H1 (cell line): ENCODE data around the gene LITAFD. TPM values are rescaled to one million over a fixed set of nuclear protein-coding genes. Genes with fewer than 3 reads are reported as not detected.

Experiments used
- CTCF ChIA-PET: fragments of 300-600 bp; sonication (Branson Sonifier 250); formaldehyde crosslinking; loops from one replicate; lab custom pipeline; 2021; ENCODE audit not compliant: partially characterized antibody; lab: Charles Lee
- POLR2A ChIA-PET: fragments of 300-600 bp; sonication (Branson Sonifier 250); formaldehyde crosslinking; loops from one replicate; lab custom pipeline; 2021; ENCODE audit warnings: inconsistent platforms; ENCODE audit not compliant: partially characterized antibody; lab: Charles Lee
- DNase-seq, 2 experiments: peaks; one replicate each; pipeline versions ENCODE4 v3.0.0 to v3.0.0-alpha.2; 2010 to 2022; ENCODE audit warnings: low spot score in 2 of 2, low read depth in 1 of 2, mixed read lengths in 1 of 2
- FAIRE-seq: peaks from 2 replicates; lab custom pipeline; 2011; peaks lifted over from hg19 to GRCh38; lab: Jason Lieb, UNC
- H2AFZ ChIP-seq: 2 replicates; pipeline ENCODE4 v1.8.1; 2012; ENCODE audit warnings: low read length, inconsistent platforms
- H2AK5ac ChIP-seq: 2 replicates; pipeline ENCODE4 v1.6.1; 2013; ENCODE audit warnings: low read depth, low read length
- H2BK120ac ChIP-seq: replicated peaks from 2 replicates; pipeline ENCODE3; 2013; ENCODE audit warnings: low read depth, low read length, inconsistent platforms
- H2BK12ac ChIP-seq: 2 replicates; pipeline ENCODE4 v1.6.1; 2013; ENCODE audit warnings: low read depth, low read length
- H2BK15ac ChIP-seq: 2 replicates; pipeline ENCODE4 v1.6.1; 2013; ENCODE audit warnings: low read length
- H2BK20ac ChIP-seq: 2 replicates; pipeline ENCODE4 v1.6.1; 2013; ENCODE audit warnings: low read length
- H2BK5ac ChIP-seq: 2 replicates; pipeline ENCODE4 v1.6.1; 2013; ENCODE audit warnings: low read depth, low read length
- H3K14ac ChIP-seq: 2 replicates; pipeline ENCODE4 v1.6.1; 2013; ENCODE audit warnings: inconsistent platforms; ENCODE audit not compliant: insufficient read length
- H3K18ac ChIP-seq: 2 replicates; pipeline ENCODE4 v1.6.1; 2013; ENCODE audit warnings: low read length; ENCODE audit errors: extremely low read depth
- H3K23ac ChIP-seq: 2 replicates; pipeline ENCODE4 v1.6.1; 2013; ENCODE audit warnings: inconsistent platforms; ENCODE audit not compliant: insufficient read length
- H3K23me2 ChIP-seq: 2 replicates; pipeline ENCODE4 v1.6.1; 2013; ENCODE audit warnings: low read depth, low read length
- H3K27ac ChIP-seq: 2 replicates; pipeline ENCODE4 v1.6.1; 2011; ENCODE audit warnings: low read depth, low read length, inconsistent platforms
- H3K27me3 ChIP-seq, 4 experiments: replicated peaks in 1 of 4; 1 replicate in 1 of 4; 2 replicates in 3 of 4; pipeline versions ENCODE4 v1.6.1 to v1.8.1; 2011 to 2013; ENCODE audit warnings: low read length in 3 of 4, mild to moderate bottlenecking in 3 of 4, inconsistent platforms in 2 of 4, mixed read lengths in 2 of 4, moderate library complexity in 1 of 4; ENCODE audit not compliant: control insufficient read depth in 3 of 4, insufficient read depth in 3 of 4; ENCODE audit errors: extremely low read depth in 1 of 4
- H3K36me3 ChIP-seq, 4 experiments: 2 replicates each; pipeline versions ENCODE4 v1.6.1 to v1.8.1; 2011 to 2013; ENCODE audit warnings: mild to moderate bottlenecking in 4 of 4, low read length in 3 of 4, moderate library complexity in 2 of 4, control low read depth in 1 of 4, inconsistent platforms in 1 of 4; ENCODE audit not compliant: insufficient read depth in 4 of 4, control insufficient read depth in 2 of 4
- H3K4ac ChIP-seq: replicated peaks from 2 replicates; pipeline ENCODE3; 2013; ENCODE audit warnings: low read length, low read depth, mixed read lengths, inconsistent platforms; ENCODE audit not compliant: insufficient read length
- H3K4me1 ChIP-seq, 4 experiments: replicated peaks in 1 of 4; 1 replicate in 1 of 4; 2 replicates in 3 of 4; pipeline versions ENCODE4 v1.6.1 to v1.8.1; 2011 to 2013; ENCODE audit warnings: low read length in 3 of 4, inconsistent platforms in 2 of 4, mixed read lengths in 1 of 4; ENCODE audit not compliant: insufficient read depth in 4 of 4, control insufficient read depth in 3 of 4
- H3K4me2 ChIP-seq, 2 experiments: 2 replicates each; pipeline versions ENCODE4 v1.6.1 to v1.8.1; 2011 to 2013; ENCODE audit warnings: low read depth in 2 of 2, low read length in 2 of 2, control low read depth in 1 of 2, inconsistent platforms in 1 of 2, mild to moderate bottlenecking in 1 of 2; ENCODE audit not compliant: insufficient read depth in 1 of 2
- H3K4me3 ChIP-seq, 4 experiments: fragments of 200-600, 300-600 bp in 1 of 4; sonication (generic), shearing (Covaris generic), sonication (Bioruptor Twin) in 1 of 4; 2 replicates each; pipeline versions ENCODE4 v1.5.1 to v1.8.1; 2011 to 2016; ENCODE audit warnings: low read length in 4 of 4, low read depth in 3 of 4, control low read depth in 2 of 4, inconsistent platforms in 2 of 4, mild to moderate bottlenecking in 2 of 4, mixed read lengths in 1 of 4, moderate library complexity in 1 of 4; ENCODE audit not compliant: insufficient read depth in 2 of 4; ENCODE audit errors: extremely low read depth in 1 of 4
- H3K56ac ChIP-seq: replicated peaks from 2 replicates; pipeline ENCODE3; 2013; ENCODE audit warnings: low read depth, mild to moderate bottlenecking, mixed read lengths, low read length, inconsistent platforms; ENCODE audit not compliant: insufficient read length
- H3K79me1 ChIP-seq: 2 replicates; pipeline ENCODE4 v1.6.1; 2013; ENCODE audit warnings: low read depth, low read length, control low read depth
- H3K79me2 ChIP-seq, 2 experiments: 2 replicates each; pipeline versions ENCODE4 v1.6.1 to v1.8.1; 2012 to 2013; ENCODE audit warnings: low read length in 2 of 2, mild to moderate bottlenecking in 2 of 2, inconsistent platforms in 1 of 2; ENCODE audit not compliant: insufficient read depth in 2 of 2, control insufficient read depth in 1 of 2
- H3K9ac ChIP-seq, 4 experiments: replicated peaks in 1 of 4; 1 replicate in 1 of 4; 2 replicates in 3 of 4; pipeline versions ENCODE4 v1.6.1 to v1.8.1; 2011 to 2013; ENCODE audit warnings: low read depth in 3 of 4, low read length in 3 of 4, control low read depth in 2 of 4, mild to moderate bottlenecking in 2 of 4, moderate library complexity in 2 of 4, inconsistent platforms in 1 of 4; ENCODE audit errors: extremely low read depth in 1 of 4
- H3K9me3 ChIP-seq, 2 experiments: 2 replicates each; pipeline versions ENCODE4 v1.6.1 to v1.8.1; 2012 to 2013; ENCODE audit warnings: mild to moderate bottlenecking in 2 of 2, moderate library complexity in 2 of 2, control low read depth in 1 of 2, inconsistent platforms in 1 of 2, low read depth in 1 of 2, low read length in 1 of 2, mixed read lengths in 1 of 2; ENCODE audit not compliant: insufficient read depth in 2 of 2
- H4K20me1 ChIP-seq, 2 experiments: replicated peaks in 1 of 2; 2 replicates each; pipeline versions ENCODE3 to v1.8.1; 2011 to 2013; ENCODE audit warnings: inconsistent platforms in 2 of 2, low read length in 2 of 2, mild to moderate bottlenecking in 1 of 2; ENCODE audit not compliant: insufficient read depth in 2 of 2, control insufficient read depth in 1 of 2
- H4K5ac ChIP-seq: 2 replicates; pipeline ENCODE4 v1.6.1; 2013; ENCODE audit warnings: low read length, low read depth, mixed read lengths, inconsistent platforms; ENCODE audit not compliant: insufficient read length
- H4K8ac ChIP-seq: 2 replicates; pipeline ENCODE4 v1.8.0; 2013; ENCODE audit warnings: mild to moderate bottlenecking, moderate library complexity, low read length, inconsistent platforms; ENCODE audit not compliant: insufficient read depth; ENCODE audit errors: extremely low read depth
- H4K91ac ChIP-seq: replicated peaks from 2 replicates; pipeline ENCODE3; 2013; ENCODE audit warnings: low read length, mixed read lengths, inconsistent platforms; ENCODE audit not compliant: insufficient read length
- WGBS, 2 experiments: shearing (Covaris generic) in 1 of 2; methylation state at CpG; one replicate each; pipeline versions ENCODE4 v1.1.6 to v1.1.7; 2013 to 2015; ENCODE audit warnings: low lambda C conversion rate in 2 of 2, mixed read lengths in 2 of 2, inconsistent platforms in 1 of 2, low coverage in 1 of 2, missing lambda C conversion rate in 1 of 2; ENCODE audit not compliant: insufficient replicate concordance in 2 of 2, insufficient coverage in 1 of 2, insufficient read length in 1 of 2; ENCODE audit errors: extremely low coverage in 1 of 2, missing lambda C conversion rate in 1 of 2; 5-methylcytosine and 5-hydroxymethylcytosine counted together
- polyA plus RNA-seq, 7 experiments: library from polyadenylated mRNA; depleted of rRNA in 3 of 7; stranded (reverse) in 5 of 7; unstranded in 2 of 7; fragments of >200 nt in 5 of 7; fragments of 200-250 nt in 2 of 7; gene quantifications; 1 replicate in 5 of 7; 2 replicates in 1 of 7; 4 replicates in 1 of 7; pipeline versions ENCODE4 v1.2.1 to v1.2.3, GENCODE V29; 2011 to 2013; ENCODE audit warnings: missing spikeins in 2 of 7, mixed read lengths in 2 of 7
- total RNA-seq: library from RNA; stranded (reverse); fragmentation: NEBNext Ultra II Directional; extraction: Animal tissue kit (Norgen Biotek cat#: 25700); gene quantifications from 2 replicates; pipeline ENCODE4 v1.2.1, GENCODE V29; 2021

The LITAFD gene
- total and polyA plus RNA-seq, 2 of the 8 experiments (the other 6 are each of a cell fraction or from before 2014, with no cell fraction given): not detected

- CTCF ChIA-PET: interaction anchor here (0.6 to 7.2 kb wide), 9 partner anchors 8 to 392 kb away, joined by 3 to 52 read pairs (median 3); partner anchors contain the start of genes CARHSP1, PMM2 and TMEM186
- no peak overlapping the region for H3K4me3 ChIP-seq
- DNase-seq: no peak
- H3K56ac ChIP-seq: no peak overlapping the region
- 87% methylated on average over 8 of the region's 8 CpGs; no CpG with 5 or more reads in 1 of the 2 experiments for WGBS, 2 experiments
- POLR2A ChIA-PET: interaction anchor here (0.8 to 29.1 kb wide), 2 partner anchors 20 to 28 kb away, joined by 4 to 456 read pairs; partner anchors contain the start of gene CARHSP1
- no peaks in the 10 kb centered on the region for H3K36me3 ChIP-seq
- H2BK20ac ChIP-seq: 0 out of 2 replicates have a peak overlapping the region, but pooled peaks have one; percentile 32
- H4K8ac ChIP-seq: peak overlapping the region; percentile 82; the same call in 1 of the 2 replicates
- no peak overlapping the region; the same call in 1 of the 2 replicates for H3K18ac ChIP-seq
- H2BK5ac ChIP-seq: peak overlapping the region; percentile 68; the same call in 1 of the 2 replicates
- H3K9me3 ChIP-seq: no peaks in the 10 kb centered on the region
- H3K4me2 ChIP-seq: 0 out of 4 replicates have a peak overlapping the region, but pooled peaks of 1 of the 2 experiments have one; percentile 11
- no peaks in the 10 kb centered on the region for H3K79me1 ChIP-seq
- FAIRE-seq: no peak
- H2BK12ac ChIP-seq: peak overlapping the region; percentile 10; the same call in 1 of the 2 replicates
- H3K9ac ChIP-seq: no peak overlapping the region
- H3K14ac ChIP-seq: no peak overlapping the region
- H3K23me2 ChIP-seq: no peaks in the 10 kb centered on the region; the same call in 1 of the 2 replicates
- H2BK15ac ChIP-seq: peak overlapping the region; percentile 16; the same call in 1 of the 2 replicates
- no peaks in the 10 kb centered on the region for H4K20me1 ChIP-seq
- peak overlapping the region; percentile 95 for H4K91ac ChIP-seq
- H3K4me1 ChIP-seq: peaks cover 3 to 9% (median 8%) of the 10 kb centered on the region in 4 experiments
- no peak overlapping the region for H2AFZ ChIP-seq
- no peak overlapping the region for H3K23ac ChIP-seq
- H3K79me2 ChIP-seq: no peaks in the 10 kb centered on the region
- peak overlapping the region; percentile 87 for H2BK120ac ChIP-seq
- peak overlapping the region; percentile 5 for H4K5ac ChIP-seq
- no peaks in the 10 kb centered on the region for H3K27me3 ChIP-seq
- peak overlapping the region; percentile 85 for H3K4ac ChIP-seq
- no peak overlapping the region for H3K27ac ChIP-seq
- 0 out of 2 replicates have a peak overlapping the region, but pooled peaks have one; percentile 53 for H2AK5ac ChIP-seq
These were observed 4.1 kb upstream of the LITAFD start for GRCh38 chr16:8877894-8878522.
